Measurements from ENCODE around the gene PILRA. TPM values are rescaled to one million over a fixed set of nuclear protein-coding genes. Genes with fewer than 3 reads are reported as not detected.
"Not testable (repeated sequence)": the region's sequence is repeated elsewhere in the genome, so short reads cannot be mapped to it uniquely, and the experiment has no call there.

Gene PILRA
- polyA plus RNA-seq, 3 donors: 4.7 to 8.0 (median 6.6) TPM

DNA sequence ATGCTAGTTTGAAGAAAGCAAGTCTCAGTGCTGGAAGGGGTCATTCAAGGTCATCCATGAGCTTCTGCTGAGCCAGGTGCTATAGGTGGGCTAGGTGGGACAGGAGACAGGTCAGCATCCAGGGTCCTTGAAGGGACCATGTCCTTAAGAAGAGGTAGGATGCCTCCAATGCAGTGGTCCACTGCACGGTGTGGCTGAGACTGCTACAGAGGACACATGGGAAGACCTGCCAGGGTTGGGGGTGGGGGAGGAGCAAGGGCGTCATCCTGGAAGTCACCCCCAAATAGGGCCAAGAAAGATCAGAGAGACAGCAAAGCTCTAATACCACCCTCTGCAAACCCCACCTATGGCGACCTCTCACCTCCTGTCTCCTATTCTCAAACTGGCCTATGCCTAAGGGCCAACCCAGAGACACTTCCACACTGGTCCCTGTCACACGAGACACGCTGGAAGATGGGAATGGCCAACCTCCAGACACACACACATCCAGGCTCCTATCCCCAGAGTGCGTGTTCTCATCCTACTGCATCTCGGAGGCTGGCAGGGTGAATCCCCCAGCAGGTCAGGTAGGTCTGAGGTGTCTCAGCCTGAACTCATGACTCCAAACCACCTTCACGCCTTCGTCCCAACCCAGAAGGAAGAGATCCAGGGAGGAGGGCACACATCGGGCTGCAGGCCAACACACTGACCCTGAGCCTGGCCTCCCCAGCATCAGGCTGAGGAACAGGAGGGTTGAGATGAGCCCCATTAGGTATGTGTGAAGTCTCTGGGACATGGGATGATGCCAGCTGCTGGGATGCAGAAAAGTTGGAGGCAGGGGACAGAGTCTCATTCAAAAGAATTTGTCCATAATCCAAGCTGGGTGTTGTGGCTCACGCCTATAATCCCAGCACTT lies 68.6 kb downstream of the PILRA start:
- no peak for DNase-seq (ENCODE audit: extremely low read depth in 1 of 11, low read depth in 9 of 11, low spot score in 4 of 11)

DNA sequence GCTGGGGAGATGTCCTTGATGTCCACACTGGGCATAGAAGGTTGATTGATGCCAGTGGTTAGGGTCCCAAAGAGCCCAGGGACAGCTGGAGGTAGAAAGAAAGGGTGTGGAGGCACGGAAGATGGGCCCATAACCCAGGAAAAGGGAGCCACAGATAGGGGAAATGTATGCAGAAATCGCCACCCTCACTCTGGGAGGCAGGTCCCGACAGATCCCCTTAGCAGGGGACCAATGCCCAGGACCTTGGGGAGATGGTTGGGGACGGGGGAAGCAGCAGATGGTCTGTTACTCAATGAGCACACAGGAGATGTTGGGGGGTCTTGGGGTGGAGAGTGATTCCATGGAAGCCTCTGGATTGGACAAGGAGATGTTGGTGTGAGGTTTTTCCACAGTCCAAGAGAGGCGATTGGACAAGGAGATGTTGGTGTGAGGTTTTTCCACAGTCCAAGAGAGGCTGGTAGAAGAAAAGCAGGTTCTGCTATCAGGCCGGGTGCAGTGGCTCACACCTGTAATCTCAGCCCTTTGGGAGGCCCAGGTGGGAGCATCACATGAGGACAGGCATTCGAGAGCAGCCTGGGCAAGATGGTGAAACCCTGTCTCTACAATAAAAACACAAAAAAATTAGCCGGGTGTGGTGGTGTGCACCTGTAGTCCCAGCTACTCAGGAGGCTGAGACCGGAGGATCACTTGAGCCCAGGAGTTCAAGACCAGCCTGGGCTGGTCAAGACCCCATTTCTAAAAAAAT lies 70.0 kb downstream of the PILRA start:
- DNase-seq (ENCODE audit: extremely low read depth in 1 of 11, low read depth in 9 of 11, low spot score in 4 of 11): no peak

DNA sequence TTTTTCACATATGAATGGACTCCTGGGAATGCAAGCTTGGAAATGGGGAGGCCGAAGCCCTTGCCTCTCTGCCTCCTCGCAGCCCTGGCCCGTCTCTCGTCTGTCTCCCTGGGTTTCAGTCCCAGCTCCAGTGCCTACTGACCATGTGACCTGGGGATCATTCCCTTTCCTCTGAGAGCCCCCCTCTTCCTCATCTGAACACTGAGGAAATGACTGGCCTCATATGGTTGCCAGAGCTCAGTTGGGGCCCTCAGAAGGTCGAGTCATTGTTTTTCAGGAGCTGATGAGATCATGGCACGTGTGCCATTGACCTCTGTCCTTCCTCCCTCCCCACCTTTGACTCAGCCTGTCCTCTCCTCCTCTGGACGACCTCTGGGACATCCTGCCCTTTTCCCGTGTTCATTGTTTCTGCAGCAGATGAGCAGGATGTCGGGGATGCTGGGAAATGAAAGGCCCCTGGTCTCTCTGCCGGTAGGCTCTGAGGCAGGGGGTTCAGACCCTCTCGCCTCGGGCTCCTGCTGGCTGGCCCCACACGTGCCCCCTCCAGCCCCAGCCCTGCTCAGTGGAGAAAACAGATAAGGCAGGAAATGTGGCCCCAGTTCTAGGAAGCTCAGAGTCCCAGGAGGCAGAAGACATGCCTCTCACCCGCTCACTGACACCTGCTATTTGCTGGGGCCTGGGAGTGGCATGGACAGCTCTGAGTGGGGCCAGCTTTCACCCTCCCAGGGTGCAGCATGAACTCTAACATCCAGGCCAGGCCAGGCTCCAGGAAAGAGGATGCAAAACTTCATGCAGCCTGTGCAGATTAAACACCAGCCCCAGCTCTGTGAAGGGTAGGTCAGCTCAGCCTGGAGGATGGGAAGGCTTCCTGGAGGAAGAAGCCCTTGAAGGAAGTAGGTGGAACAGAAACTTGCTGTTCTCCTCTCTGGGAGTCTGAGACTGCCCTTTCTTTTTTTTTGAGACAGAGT lies 71.3 kb downstream of the PILRA start:
- DNase-seq (ENCODE audit: extremely low read depth in 1 of 11, low read depth in 9 of 11, low spot score in 4 of 11): no peak

DNA sequence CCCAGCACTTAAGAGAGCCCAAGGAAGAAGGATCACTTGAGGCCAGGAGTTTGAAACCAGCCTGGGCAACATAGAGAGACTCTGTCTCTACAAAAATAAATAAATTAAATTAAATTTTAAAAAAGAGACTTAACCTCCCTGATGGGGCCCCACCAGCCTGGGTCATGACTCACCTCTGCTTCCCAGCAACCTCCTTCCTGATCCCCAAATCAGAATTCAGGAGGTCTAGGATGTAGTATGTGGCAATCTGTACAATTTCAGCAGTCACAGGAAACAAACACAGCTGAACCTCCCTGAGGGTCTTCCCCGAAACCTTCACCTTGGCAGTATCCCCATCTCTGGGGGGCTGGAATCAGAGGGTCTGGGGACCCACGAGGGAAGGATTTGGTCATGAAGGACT lies 72.8 kb downstream of the PILRA start:
- DNase-seq (ENCODE audit: extremely low read depth in 1 of 11, low read depth in 9 of 11, low spot score in 4 of 11): no peak

DNA sequence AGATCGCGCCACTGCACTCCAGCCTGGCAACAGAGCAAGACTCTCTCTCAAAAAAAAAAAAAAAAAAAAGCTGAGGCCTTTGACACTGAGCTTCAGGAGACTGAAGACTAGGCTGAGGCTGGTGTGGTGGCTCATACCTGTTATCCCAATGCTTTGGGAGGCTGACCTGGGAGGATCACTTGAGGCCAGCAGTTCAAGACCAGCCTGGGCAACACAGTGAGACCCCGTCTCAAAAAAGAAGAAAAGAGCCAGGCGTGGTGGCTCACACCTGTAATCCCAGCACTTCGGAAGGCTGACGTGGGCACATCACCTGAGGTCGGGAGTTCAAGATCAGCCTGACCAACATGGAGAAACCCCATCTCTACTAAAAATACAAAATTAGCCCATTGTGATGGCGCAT lies 74.1 kb downstream of the PILRA start:
- DNase-seq (ENCODE audit: extremely low read depth in 1 of 11, low read depth in 9 of 11, low spot score in 4 of 11): not testable (repeated sequence)

DNA sequence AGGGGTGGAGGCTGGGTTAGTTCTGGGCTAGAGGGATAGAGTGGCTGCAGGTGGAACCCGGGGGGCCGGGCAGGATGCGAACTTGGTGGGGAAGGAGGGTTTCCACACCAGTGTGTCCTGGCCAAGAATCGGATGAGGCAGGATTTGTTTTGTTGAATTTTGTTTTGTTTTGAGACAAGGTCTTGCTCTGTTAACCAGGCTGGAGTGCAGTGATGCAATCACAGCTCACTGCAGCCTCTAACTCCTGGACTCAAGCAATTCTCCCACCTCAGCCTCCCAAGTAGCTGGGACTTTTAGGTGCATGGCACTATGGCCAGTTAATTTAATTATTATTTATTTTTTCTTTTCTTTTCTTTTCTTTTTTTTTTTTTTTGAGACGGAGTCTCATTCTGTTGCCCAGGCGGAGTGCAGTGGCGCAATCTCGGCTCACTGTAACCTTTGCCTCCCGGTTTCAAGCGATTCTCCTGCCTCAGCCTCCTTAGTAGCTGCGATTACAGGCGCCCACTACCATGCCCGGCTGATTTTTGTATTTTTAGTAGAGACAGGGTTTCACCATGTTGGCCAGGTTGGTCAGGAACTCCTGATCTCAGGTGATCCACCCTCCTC lies 76.0 kb downstream of the PILRA start:
- DNase-seq (ENCODE audit: extremely low read depth in 1 of 11, low read depth in 9 of 11, low spot score in 4 of 11): no peak

Other genes with a start within 250 kb of the PILRA start
- gene MBLAC1, start 246.5 kb upstream of the PILRA start, polyA plus RNA-seq (ENCODE audit: insufficient read length in 3 of 3): 1 to 10 TPM in 2 of 3 donors, under 1 TPM in 1; 0.79 to 1.9 (median 1.8) TPM
- gene LAMTOR4, start 224.6 kb upstream of the PILRA start, polyA plus RNA-seq (ENCODE audit: insufficient read length in 3 of 3): 100 to 1,000 TPM in 2 of 3 donors, 10 to 100 TPM in 1; 95.3 to 118 (median 116) TPM
- 10 to 100 TPM; 16.9 to 26.3 (median 21.5) TPM for gene TRAPPC14, start 214.8 kb upstream of the PILRA start, polyA plus RNA-seq (ENCODE audit: insufficient read length in 3 of 3)
- gene GAL3ST4, start 204.9 kb upstream of the PILRA start, polyA plus RNA-seq (ENCODE audit: insufficient read length in 3 of 3): 1 to 10 TPM; 4.6 to 6.8 (median 6.2) TPM
- 10 to 100 TPM in 2 of 3 donors, 1 to 10 TPM in 1; 9.4 to 14.5 (median 14.0) TPM for gene GPC2, start 196.1 kb upstream of the PILRA start, polyA plus RNA-seq (ENCODE audit: insufficient read length in 3 of 3)
- 10 to 100 TPM; 13.2 to 33.8 (median 15.3) TPM for gene STAG3, start 195.6 kb upstream of the PILRA start, polyA plus RNA-seq (ENCODE audit: insufficient read length in 3 of 3)
- gene PVRIG, start 153.5 kb upstream of the PILRA start, polyA plus RNA-seq (ENCODE audit: insufficient read length in 3 of 3): 1 to 10 TPM; 2.2 to 6.6 (median 5.2) TPM
- gene SPDYE3, start 65.8 kb upstream of the PILRA start, polyA plus RNA-seq (ENCODE audit: insufficient read length in 3 of 3): 1 to 10 TPM; 6.8 to 9.0 (median 8.0) TPM
- 10 to 100 TPM; 36.0 to 58.2 (median 37.6) TPM for gene PILRB, start 15.4 kb upstream of the PILRA start, polyA plus RNA-seq (ENCODE audit: insufficient read length in 3 of 3)
- 1 to 10 TPM; 4.7 to 7.5 (median 5.9) TPM for gene ZCWPW1, start 55.2 kb downstream of the PILRA start, polyA plus RNA-seq (ENCODE audit: insufficient read length in 3 of 3)
- 10 to 100 TPM; 50.6 to 65.3 (median 54.1) TPM for gene MEPCE, start 56.3 kb downstream of the PILRA start, polyA plus RNA-seq (ENCODE audit: insufficient read length in 3 of 3)
- 10 to 100 TPM; 14.8 to 20.9 (median 19.5) TPM for gene PPP1R35, start 63.0 kb downstream of the PILRA start, polyA plus RNA-seq (ENCODE audit: insufficient read length in 3 of 3)
- 1 to 10 TPM in 2 of 3 donors, under 1 TPM in 1; 0.99 to 2.0 (median 1.4) TPM for gene SPACDR, start 90.8 kb downstream of the PILRA start, polyA plus RNA-seq (ENCODE audit: insufficient read length in 3 of 3)
- gene TSC22D4, start 105.7 kb downstream of the PILRA start, polyA plus RNA-seq (ENCODE audit: insufficient read length in 3 of 3): 10 to 100 TPM; 30.9 to 52.8 (median 49.4) TPM
- 1 to 10 TPM; 1.6 to 2.9 (median 2.4) TPM for gene NYAP1, start 110.4 kb downstream of the PILRA start, polyA plus RNA-seq (ENCODE audit: insufficient read length in 3 of 3)
- 10 to 100 TPM in 2 of 3 donors, 1 to 10 TPM in 1; 9.2 to 13.6 (median 13.1) TPM for gene AGFG2, start 165.7 kb downstream of the PILRA start, polyA plus RNA-seq (ENCODE audit: insufficient read length in 3 of 3)
- gene SAP25, start 200.4 kb downstream of the PILRA start, polyA plus RNA-seq (ENCODE audit: insufficient read length in 3 of 3): 1 to 10 TPM; 4.6 to 9.9 (median 7.5) TPM
- 10 to 100 TPM; 28.7 to 56.4 (median 46.5) TPM for gene LRCH4, start 212.6 kb downstream of the PILRA start, polyA plus RNA-seq (ENCODE audit: insufficient read length in 3 of 3)
- gene FBXO24, start 212.8 kb downstream of the PILRA start, polyA plus RNA-seq (ENCODE audit: insufficient read length in 3 of 3): 1 to 10 TPM; 1.7 to 2.5 (median 1.7) TPM
- 100 to 1,000 TPM in 2 of 3 donors, 10 to 100 TPM in 1; 92.2 to 146 (median 141) TPM for gene PCOLCE, start 228.9 kb downstream of the PILRA start, polyA plus RNA-seq (ENCODE audit: insufficient read length in 3 of 3)
- gene MOSPD3, start 239.1 kb downstream of the PILRA start, polyA plus RNA-seq (ENCODE audit: insufficient read length in 3 of 3): 10 to 100 TPM; 20.6 to 31.9 (median 28.8) TPM